ENCODE measurements around the gene IMMP2L. TPM values are rescaled to one million over a fixed set of nuclear protein-coding genes. Genes with fewer than 3 reads are reported as not detected.
A peak's percentile ranks its signal among the peaks of the same experiment; 100 is the strongest.

IMMP2L gene
- polyA plus RNA-seq, 1 of the 3 experiments (the other 2 are of a cell fraction) = 10.7 TPM

GRCh38 chr7:111239437-111239836, 322.9 kb downstream of the IMMP2L start:
- peak overlapping the region in 1 of 2 experiments; percentile 33; a peak in 1 of 4 replicates for H3K4me3 ChIP-seq (ENCODE audit: low read depth in 2 of 2, low read length in 1 of 2)
- POLR2A ChIA-PET = no interaction called here
- TF ChIP-seq CHD2 (IDR thresholded peaks at IDR 0.05; ENCODE audit: low read length, partially characterized antibody) (peak; percentile 30), RXRA (IDR thresholded peaks at IDR 0.05; ENCODE audit: borderline replicate concordance, low read depth) (no peak), TCF12 (IDR thresholded peaks at IDR 0.05) (peak; percentile 83), FOXM1 (IDR thresholded peaks at IDR 0.05; ENCODE audit: low read depth) (no peak), USF1 (IDR thresholded peaks at IDR 0.05; ENCODE audit: borderline replicate concordance, low read depth) (no peak), EP300 (IDR thresholded peaks at IDR 0.05; ENCODE audit: borderline replicate concordance in 1 of 2, low read depth in 1 of 2, low read length in 1 of 2) (peak; percentile 62 to 95; a peak in 3 of 4 replicates), TAF1 (IDR thresholded peaks at IDR 0.05; ENCODE audit: borderline replicate concordance, low read depth, low read length) (no peak), POLR2AphosphoS5 (IDR thresholded peaks at IDR 0.05; ENCODE audit: low read depth, low read length) (0 out of 2 replicates have a peak, but pooled peaks have one; percentile 15), GABPA (IDR thresholded peaks at IDR 0.05; ENCODE audit: low read depth) (no peak), REST (IDR thresholded peaks at IDR 0.05; ENCODE audit: low read depth, low read length) (no peak), MXI1 (IDR thresholded peaks at IDR 0.05; ENCODE audit: low read depth, low read length) (0 out of 2 replicates have a peak, but pooled peaks have one; percentile 21), JUND (IDR thresholded peaks at IDR 0.05) (0 out of 2 replicates have a peak, but pooled peaks have one; percentile 24), USF2 (IDR thresholded peaks at IDR 0.05; ENCODE audit: borderline replicate concordance, low read depth, low read length) (no peak), NFIC (IDR thresholded peaks at IDR 0.05; ENCODE audit: borderline replicate concordance) (peak; percentile 54; the same call in 1 of the 2 replicates), TEAD4 (IDR thresholded peaks at IDR 0.05; ENCODE audit: borderline replicate concordance, insufficient read depth) (peak; percentile 71; the same call in 1 of the 2 replicates), RAD21 (IDR thresholded peaks at IDR 0.05; ENCODE audit: low read length) (peak; percentile 23; the same call in 1 of the 2 replicates), PBX3 (IDR thresholded peaks at IDR 0.05) (peak; percentile 62; the same call in 1 of the 2 replicates), GATA2 (CRISPR knock-in tag; IDR thresholded peaks at IDR 0.05) (peak; percentile 84), EZH2phosphoT487 (IDR thresholded peaks at IDR 0.05; ENCODE audit: borderline replicate concordance, low read depth) (no peak), RCOR1 (IDR thresholded peaks at IDR 0.05; ENCODE audit: low read length) (peak; percentile 69), FOXJ3 (CRISPR knock-in tag; IDR thresholded peaks at IDR 0.05) (no peak)

More at GRCh38 chr7:111239437-111239836, 322.9 kb downstream of the IMMP2L start:
- no peaks in the 10 kb centered on the region for H3K27me3 ChIP-seq (ENCODE audit: insufficient read depth)
- peak overlapping the region; percentile 52 for H3K4me2 ChIP-seq
- peak; percentile 12 for DNase-seq
- WGBS (ENCODE audit: low lambda C conversion rate) = 14% methylated on average over 1 of the region's 1 CpG
- peak overlapping the region; percentile 26 to 80; a peak in 3 of 4 replicates for H3K27ac ChIP-seq (ENCODE audit: low read depth in 2 of 2, low read length in 1 of 2)
- peaks cover 0 to 4% of the 10 kb centered on the region in 2 experiments for H3K36me3 ChIP-seq (replicated peaks in 1 of 2; ENCODE audit: control insufficient read depth in 1 of 2, insufficient read depth in 2 of 2, low read length in 1 of 2)
- 0 out of 2 replicates have a peak overlapping the region, but pooled peaks have one; percentile 39 for H2AFZ ChIP-seq (ENCODE audit: low read depth)
- no peaks in the 10 kb centered on the region for H3F3A ChIP-seq (replicated peaks; ENCODE audit: insufficient read depth)
- H4K20me1 ChIP-seq (ENCODE audit: insufficient read depth) = no peaks in the 10 kb centered on the region
- no peaks in the 10 kb centered on the region for H3K79me2 ChIP-seq (ENCODE audit: insufficient read depth)
- CTCF ChIA-PET = no interaction called here
- H3K9me3 ChIP-seq = 0 out of 2 replicates have a peak, but pooled peaks cover 5% of the 10 kb centered on the region
- H3K9me2 ChIP-seq = no peaks in the 10 kb centered on the region
- H3K9ac ChIP-seq = peak overlapping the region; percentile 16; the same call in 1 of the 2 replicates
- peaks cover 12 to 21% of the 10 kb centered on the region in 2 experiments; a peak in 2 of 4 replicates for H3K4me1 ChIP-seq (ENCODE audit: control insufficient read depth in 1 of 2, insufficient read depth in 2 of 2, low read depth in 1 of 2, low read length in 1 of 2)

Data from SK-N-SH (cell line).